Tibial nerve (tissue), 4 donors: ENCODE measurements around the gene CHST15. TPM values are rescaled to one million over a fixed set of nuclear protein-coding genes. Genes with fewer than 3 reads are reported as not detected.

ENCODE experiments used
- DNase-seq, 2 donors: peaks; one replicate each; pipeline ENCODE4 v3.0.0-alpha.2; 2019; ENCODE audit warnings: low spot score in 2 of 2
- H3K27ac ChIP-seq, 4 donors: fragments of 200-600 bp; sonication (generic) in 3 of 4; one replicate each; pipeline ENCODE4 v1.5.1; 2017 to 2019; ENCODE audit warnings: mild to moderate bottlenecking in 1 of 4
- H3K27me3 ChIP-seq, 2 donors: fragments of 200-600 bp; sonication (generic) in 1 of 2; one replicate each; pipeline versions ENCODE4 v1.5.1 to v1.6.0; 2017 to 2019
- H3K36me3 ChIP-seq, 3 donors: fragments of 200-600 bp; sonication (generic); one replicate each; pipeline ENCODE4 v1.5.1; 2018 to 2019
- H3K4me1 ChIP-seq, 4 donors: fragments of 200-600 bp; sonication (generic) in 3 of 4; one replicate each; pipeline ENCODE4 v1.5.1; 2017 to 2019
- H3K4me3 ChIP-seq, 4 donors: fragments of 200-600 bp; sonication (generic) in 3 of 4; one replicate each; pipeline ENCODE4 v1.5.1; 2017 to 2019; ENCODE audit warnings: mild to moderate bottlenecking in 1 of 4, moderate library complexity in 1 of 4
- H3K9me3 ChIP-seq, 4 donors: fragments of 200-600 bp; sonication (generic) in 3 of 4; one replicate each; pipeline ENCODE4 v1.5.1; 2017 to 2019
- CTCF ChIP-seq, 5 experiments: fragments of 200-600 bp in 3 of 5; fragments of 450-650 bp in 2 of 5; sonication (generic) in 3 of 5; IDR thresholded peaks; one replicate each; pipeline ENCODE4 v1.5.1; 2016 to 2019; ENCODE audit warnings: antibody characterized with exemption in 5 of 5, mild to moderate bottlenecking in 3 of 5, moderate library complexity in 2 of 5
- EP300 ChIP-seq, 2 donors: sonication (generic); formaldehyde crosslinking; IDR thresholded peaks; one replicate each; pipeline ENCODE4 v1.6.1; 2017; ENCODE audit warnings: antibody characterized with exemption in 2 of 2, mild to moderate bottlenecking in 1 of 2
- POLR2A ChIP-seq, 2 donors: fragments of 450-650 bp; IDR thresholded peaks; one replicate each; pipeline ENCODE4 v1.6.1; 2017; ENCODE audit warnings: antibody characterized with exemption in 2 of 2, mild to moderate bottlenecking in 2 of 2, moderate library complexity in 2 of 2
- WGBS, 2 donors: methylation state at CpG; one replicate each; pipeline ENCODE4 v1.1.5; 2018; 5-methylcytosine and 5-hydroxymethylcytosine counted together
- total RNA-seq, 4 donors: library from RNA; depleted of rRNA; stranded (reverse); fragments of >200 nt; gene quantifications; one replicate each; pipeline ENCODE4 v1.1.0, GENCODE V29; 2016

The CHST15 gene
- total RNA-seq, 4 donors from 2014 or later: 29.8 to 45.6 (median 34.3) TPM

GRCh38 chr10:124063750-124064603 lies 29.4 kb downstream of the CHST15 start:
- Histone ChIP-seq H3K4me1 (peaks cover 0 to 57% (median 28%) of the 10 kb centered on the region in 4 donors), H3K27ac (peak overlapping the region in 2 of 4 donors; percentile 69 to 71), H3K27me3 (peaks cover 0 to 4% of the 10 kb centered on the region in 2 donors), H3K36me3 (no peaks in the 10 kb centered on the region), H3K4me3 (no peak overlapping the region), H3K9me3 (no peaks in the 10 kb centered on the region)
- DNase-seq: no peak
- WGBS, 2 donors: 52 to 64% methylated on average over 13 to 18 of the region's 18 CpGs
- TF ChIP-seq CTCF (IDR thresholded peaks at IDR 0.05) (no peak), EP300 (IDR thresholded peaks at IDR 0.05) (no peak), POLR2A (IDR thresholded peaks at IDR 0.05) (no peak)

- 76 to 79% methylated on average over 15 of the region's 15 CpGs for WGBS, 2 donors
- Histone ChIP-seq H3K4me3 (no peak overlapping the region), H3K27ac (no peak overlapping the region), H3K9me3 (no peaks in the 10 kb centered on the region), H3K4me1 (peaks cover 0 to 48% (median 28%) of the 10 kb centered on the region in 4 donors), H3K36me3 (no peaks in the 10 kb centered on the region), H3K27me3 (peaks cover 0 to 4% of the 10 kb centered on the region in 2 donors)
- DNase-seq: no peak
- TF ChIP-seq EP300 (IDR thresholded peaks at IDR 0.05) (no peak), CTCF (IDR thresholded peaks at IDR 0.05) (no peak), POLR2A (IDR thresholded peaks at IDR 0.05) (no peak)
These were observed 31.0 kb downstream of the CHST15 start for GRCh38 chr10:124062390-124062789.

- TF ChIP-seq CTCF (IDR thresholded peaks at IDR 0.05): no peak
- no peak for TF ChIP-seq EP300 (IDR thresholded peaks at IDR 0.05)
- TF ChIP-seq POLR2A (IDR thresholded peaks at IDR 0.05): no peak
- peaks cover 0 to 34% (median 18%) of the 10 kb centered on the region in 4 donors for H3K4me1 ChIP-seq
- no peak overlapping the region for H3K27ac ChIP-seq
- no peaks in the 10 kb centered on the region for H3K36me3 ChIP-seq
- DNase-seq: no peak
- H3K9me3 ChIP-seq: no peaks in the 10 kb centered on the region
- 83 to 86% methylated on average over 10 of the region's 10 CpGs for WGBS, 2 donors
- peaks cover 0 to 4% of the 10 kb centered on the region in 2 donors for H3K27me3 ChIP-seq
- no peak overlapping the region for H3K4me3 ChIP-seq
These were observed 32.4 kb downstream of the CHST15 start for GRCh38 chr10:124061030-124061429.

- Histone ChIP-seq H3K4me1 (peaks cover 0 to 27% (median 12%) of the 10 kb centered on the region in 4 donors), H3K27me3 (no peaks in the 10 kb centered on the region), H3K36me3 (no peaks in the 10 kb centered on the region), H3K4me3 (no peak overlapping the region), H3K9me3 (no peaks in the 10 kb centered on the region), H3K27ac (no peak overlapping the region)
- DNase-seq: no peak
- 71 to 91% methylated on average over 1 to 6 of the region's 6 CpGs for WGBS, 2 donors
- TF ChIP-seq POLR2A (IDR thresholded peaks at IDR 0.05) (no peak), EP300 (IDR thresholded peaks at IDR 0.05) (no peak), CTCF (IDR thresholded peaks at IDR 0.05) (no peak)
These were observed 33.2 kb downstream of the CHST15 start for GRCh38 chr10:124060148-124060720.

GRCh38 chr10:124059551-124059950 lies 33.8 kb downstream of the CHST15 start:
- H3K4me1 ChIP-seq: peaks cover 0 to 21% (median 7%) of the 10 kb centered on the region in 4 donors
- WGBS, 2 donors: 71 to 79% methylated on average over 12 of the region's 12 CpGs
- no peak overlapping the region for H3K4me3 ChIP-seq
- no peaks in the 10 kb centered on the region for H3K27me3 ChIP-seq
- no peaks in the 10 kb centered on the region for H3K36me3 ChIP-seq
- TF ChIP-seq EP300 (IDR thresholded peaks at IDR 0.05) (no peak), POLR2A (IDR thresholded peaks at IDR 0.05) (no peak), CTCF (IDR thresholded peaks at IDR 0.05) (no peak)
- no peak overlapping the region for H3K27ac ChIP-seq
- no peak for DNase-seq
- H3K9me3 ChIP-seq: no peaks in the 10 kb centered on the region
